ENCODE data around the gene KCNIP3.

DNA sequence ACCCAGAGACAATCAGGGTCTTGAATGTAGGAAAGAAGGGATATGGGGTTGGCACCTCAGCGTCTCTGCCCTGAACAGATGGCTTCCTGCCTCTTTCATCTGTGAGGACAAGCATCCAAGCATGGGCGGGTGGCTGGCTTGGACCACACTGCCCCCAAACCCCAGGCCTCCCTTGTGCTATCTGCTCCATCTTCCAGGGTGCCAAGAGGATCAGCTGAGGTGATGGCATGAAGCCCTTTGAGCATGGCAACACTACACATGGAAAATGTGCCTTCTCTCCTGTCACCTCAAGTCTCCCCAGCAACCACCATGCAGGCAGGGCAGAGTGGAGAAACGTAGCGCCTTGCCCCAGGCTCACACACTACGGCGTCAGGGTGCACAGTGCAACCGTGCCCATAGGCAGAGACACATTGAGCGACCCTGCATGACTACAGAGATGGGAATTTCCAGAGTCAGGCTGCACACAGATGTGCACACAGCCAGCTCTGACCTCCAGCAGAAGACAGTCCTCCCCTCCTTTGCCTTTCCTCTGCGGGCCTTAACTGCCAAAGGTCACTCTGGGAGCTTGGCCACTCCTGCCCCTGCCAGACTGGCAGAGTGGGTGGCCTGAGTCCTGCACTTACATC is 1.5 kb downstream of the KCNIP3 start:
- TF ChIP-seq RFX5 (IDR thresholded peaks at IDR 0.05; ENCODE audit: low read depth, low read length) = no peak
- no peak for TF ChIP-seq CBX8 (IDR thresholded peaks at IDR 0.05; ENCODE audit: borderline replicate concordance, extremely low read depth, low read depth, low read length, poor library complexity, severe bottlenecking)

Data from K562 (cell line).